ENCODE measurements around the gene MEI4. TPM values are rescaled to one million over a fixed set of nuclear protein-coding genes. Genes with fewer than 3 reads are reported as not detected.

Gene MEI4
- total RNA-seq, 4 donors from 2014 or later, result 0.41 TPM; not detected in 3

DNA sequence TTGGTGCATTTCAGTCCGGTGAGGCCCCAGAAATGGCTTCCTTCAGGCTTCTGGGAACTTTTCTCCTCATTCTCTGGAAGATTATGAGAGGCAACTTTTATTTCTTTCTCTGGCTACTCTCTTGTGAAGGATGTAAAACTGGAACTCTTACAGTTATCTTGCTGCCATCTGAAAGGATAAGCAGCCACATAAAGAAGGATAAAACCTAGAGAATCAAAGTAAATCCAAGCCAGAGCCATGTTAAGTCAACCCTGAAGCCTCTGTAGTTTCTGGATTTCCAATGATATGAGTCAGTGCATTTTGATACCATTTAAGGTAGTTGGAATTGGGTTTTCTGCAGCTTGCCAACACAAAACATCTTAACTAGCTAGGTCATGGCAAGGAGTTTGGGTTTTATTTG lies 123.6 kb downstream of the MEI4 start:
- H3K4me3 ChIP-seq, result no peak overlapping the region
- H3K36me3 ChIP-seq, result no peaks in the 10 kb centered on the region
- H3K27me3 ChIP-seq, result no peaks in the 10 kb centered on the region
- H3K27ac ChIP-seq, result no peak overlapping the region
- no peaks in the 10 kb centered on the region for H3K4me1 ChIP-seq
- TF ChIP-seq, protein P1, sequence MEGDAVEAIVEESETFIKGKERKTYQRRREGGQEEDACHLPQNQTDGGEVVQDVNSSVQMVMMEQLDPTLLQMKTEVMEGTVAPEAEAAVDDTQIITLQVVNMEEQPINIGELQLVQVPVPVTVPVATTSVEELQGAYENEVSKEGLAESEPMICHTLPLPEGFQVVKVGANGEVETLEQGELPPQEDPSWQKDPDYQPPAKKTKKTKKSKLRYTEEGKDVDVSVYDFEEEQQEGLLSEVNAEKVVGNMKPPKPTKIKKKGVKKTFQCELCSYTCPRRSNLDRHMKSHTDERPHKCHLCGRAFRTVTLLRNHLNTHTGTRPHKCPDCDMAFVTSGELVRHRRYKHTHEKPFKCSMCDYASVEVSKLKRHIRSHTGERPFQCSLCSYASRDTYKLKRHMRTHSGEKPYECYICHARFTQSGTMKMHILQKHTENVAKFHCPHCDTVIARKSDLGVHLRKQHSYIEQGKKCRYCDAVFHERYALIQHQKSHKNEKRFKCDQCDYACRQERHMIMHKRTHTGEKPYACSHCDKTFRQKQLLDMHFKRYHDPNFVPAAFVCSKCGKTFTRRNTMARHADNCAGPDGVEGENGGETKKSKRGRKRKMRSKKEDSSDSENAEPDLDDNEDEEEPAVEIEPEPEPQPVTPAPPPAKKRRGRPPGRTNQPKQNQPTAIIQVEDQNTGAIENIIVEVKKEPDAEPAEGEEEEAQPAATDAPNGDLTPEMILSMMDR (IDR thresholded peaks at IDR 0.05), result no peak
- TF ChIP-seq POLR2A (IDR thresholded peaks at IDR 0.05), result no peak
- no peaks in the 10 kb centered on the region for H3K9me3 ChIP-seq
- intact Hi-C loops (cut with DNase I; ENCODE audit: low total_unique reads), result no loop called here
- no peak for DNase-seq

DNA sequence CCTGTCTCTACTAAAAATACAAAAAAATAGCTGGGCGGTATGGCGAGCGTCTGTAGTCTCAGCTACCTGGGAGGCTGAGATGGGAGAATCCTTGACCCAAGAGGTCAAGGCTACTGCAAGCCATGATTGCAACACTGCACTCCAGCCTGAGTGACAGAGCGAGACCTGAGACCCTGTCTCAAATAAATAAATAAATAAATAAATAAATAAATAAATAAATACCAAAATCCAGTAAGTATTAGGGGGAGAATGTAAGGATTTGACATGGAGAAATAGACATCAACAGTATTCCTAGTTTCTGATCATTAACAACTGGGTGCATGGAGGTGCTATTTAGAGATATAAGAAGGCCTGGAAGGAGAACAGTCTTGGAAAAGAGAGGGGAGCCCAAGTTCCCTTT lies 125.7 kb downstream of the MEI4 start:
- no peak overlapping the region for H3K4me3 ChIP-seq
- no peaks in the 10 kb centered on the region for H3K27me3 ChIP-seq
- H3K36me3 ChIP-seq, result no peaks in the 10 kb centered on the region
- no peaks in the 10 kb centered on the region for H3K4me1 ChIP-seq
- DNase-seq, result no peak
- H3K9me3 ChIP-seq, result no peaks in the 10 kb centered on the region
- intact Hi-C loops (cut with DNase I; ENCODE audit: low total_unique reads), result no loop called here
- no peak overlapping the region for H3K27ac ChIP-seq
- TF ChIP-seq, protein P1 (IDR thresholded peaks at IDR 0.05), result no peak
- TF ChIP-seq POLR2A (IDR thresholded peaks at IDR 0.05), result no peak

DNA sequence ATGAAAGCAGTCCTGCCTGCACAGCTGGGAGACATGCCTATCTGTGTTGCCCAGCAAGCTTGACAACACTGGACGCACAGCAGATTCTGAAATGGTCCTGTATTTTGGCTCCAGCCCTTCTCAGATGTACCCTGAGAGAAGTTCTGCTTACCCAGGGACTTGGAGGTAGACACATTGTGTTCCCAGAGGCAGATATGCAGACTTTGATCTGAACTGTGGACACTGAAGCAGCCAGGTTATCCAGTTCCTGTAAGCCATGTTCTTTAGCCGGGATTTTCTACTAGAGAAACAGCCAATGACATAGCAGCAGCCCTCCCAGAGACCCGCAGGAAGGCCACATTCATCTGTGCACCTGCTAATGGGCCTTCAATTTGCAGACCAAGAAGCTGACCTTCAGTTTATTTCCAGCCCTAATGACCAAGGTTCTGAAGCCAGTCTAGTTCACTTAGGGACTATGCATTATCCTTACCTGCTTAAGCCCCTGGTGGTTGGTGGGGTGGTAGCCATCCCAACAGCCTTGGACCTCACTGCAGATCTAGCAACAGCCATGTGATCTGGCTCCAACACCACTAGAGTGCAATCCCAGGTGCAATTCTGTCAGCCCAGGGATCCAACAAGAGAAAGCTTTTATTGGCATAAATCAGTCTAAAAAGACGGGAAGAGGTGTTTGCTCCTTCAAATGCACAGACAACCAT lies 134.2 kb downstream of the MEI4 start:
- Histone ChIP-seq H3K4me1 (no peaks in the 10 kb centered on the region), H3K36me3 (no peaks in the 10 kb centered on the region), H3K27ac (no peak overlapping the region), H3K9me3 (no peaks in the 10 kb centered on the region), H3K4me3 (no peak overlapping the region), H3K27me3 (no peaks in the 10 kb centered on the region)
- no peak for TF ChIP-seq POLR2A (IDR thresholded peaks at IDR 0.05)
- TF ChIP-seq, protein P1 (IDR thresholded peaks at IDR 0.05), result no peak
- intact Hi-C loops (cut with DNase I; ENCODE audit: low total_unique reads), result no loop called here
- no peak for DNase-seq

DNA sequence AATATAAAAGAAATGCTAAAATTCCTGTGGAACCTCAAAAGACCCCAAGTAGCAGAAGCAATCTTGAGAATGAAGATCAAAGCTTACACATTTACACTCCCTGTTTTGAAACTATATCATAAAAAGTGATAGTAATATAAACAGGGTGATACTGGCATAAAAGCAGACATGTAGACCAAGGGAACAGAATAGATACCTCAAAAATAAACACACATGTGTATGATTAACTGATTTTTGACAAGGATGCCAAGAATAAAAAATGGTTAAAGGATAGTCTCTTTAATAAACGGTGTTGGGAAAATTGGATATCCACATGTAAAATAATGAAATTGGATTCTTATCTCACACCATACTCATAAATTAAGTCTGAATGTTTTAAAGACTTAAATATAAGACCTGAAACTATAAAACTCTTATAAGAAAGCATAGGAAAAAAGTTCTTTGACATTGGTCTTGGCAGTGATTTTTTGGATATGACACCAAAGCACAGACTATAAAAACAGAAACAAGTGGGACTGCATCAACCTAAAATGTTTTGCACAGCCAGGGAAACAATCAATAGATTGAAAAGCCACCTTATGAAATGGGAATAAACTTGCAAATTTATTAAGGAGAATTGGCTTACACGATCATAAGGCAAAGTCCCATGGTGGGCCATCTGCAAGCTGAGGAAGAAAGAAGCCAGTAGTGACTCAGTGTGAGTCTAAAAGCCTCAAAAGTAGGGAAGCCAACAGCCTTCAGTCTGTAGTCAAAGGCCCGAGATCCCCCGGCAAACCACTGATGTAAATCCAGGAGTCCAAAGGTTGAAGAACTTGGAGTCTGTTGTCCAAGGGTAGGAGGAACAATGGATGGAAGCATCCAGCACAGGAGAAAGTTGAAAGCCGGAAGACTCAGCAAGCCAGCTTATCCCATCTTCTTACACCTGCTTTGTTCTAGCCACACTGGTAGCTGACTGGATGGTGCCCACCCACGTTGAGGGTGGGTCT lies 144.3 kb downstream of the MEI4 start:
- Histone ChIP-seq H3K27me3 (no peaks in the 10 kb centered on the region), H3K36me3 (no peaks in the 10 kb centered on the region), H3K4me1 (no peaks in the 10 kb centered on the region), H3K27ac (no peak overlapping the region), H3K4me3 (no peak overlapping the region), H3K9me3 (no peaks in the 10 kb centered on the region)
- TF ChIP-seq, protein P1 (IDR thresholded peaks at IDR 0.05), result no peak
- no peak for TF ChIP-seq POLR2A (IDR thresholded peaks at IDR 0.05)
- no peak for DNase-seq
- intact Hi-C loops (cut with DNase I; ENCODE audit: low total_unique reads), result no loop called here

DNA sequence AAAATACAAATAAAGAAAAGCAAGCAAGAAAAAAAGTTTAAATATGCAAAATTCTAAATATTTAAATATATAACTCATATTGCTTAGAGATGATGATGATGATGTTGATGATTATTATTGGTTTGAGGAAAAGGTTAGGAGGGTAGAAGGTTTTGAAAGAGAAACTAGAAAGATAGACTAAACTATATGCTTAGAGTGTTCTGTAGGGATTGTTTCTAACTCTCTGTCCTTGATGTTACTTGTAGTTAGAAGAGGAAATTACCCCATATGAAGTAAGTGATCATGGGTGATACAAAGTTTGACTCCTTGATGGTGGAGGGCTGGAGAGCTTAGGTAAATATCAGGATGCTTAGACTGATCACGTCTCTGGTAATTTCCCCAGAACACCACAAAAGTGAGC lies 159.5 kb downstream of the MEI4 start:
- Histone ChIP-seq H3K36me3 (no peaks in the 10 kb centered on the region), H3K9me3 (no peaks in the 10 kb centered on the region), H3K27me3 (no peaks in the 10 kb centered on the region), H3K4me3 (no peak overlapping the region), H3K27ac (no peak overlapping the region), H3K4me1 (no peaks in the 10 kb centered on the region)
- TF ChIP-seq POLR2A (IDR thresholded peaks at IDR 0.05), result no peak
- TF ChIP-seq, protein P1 (IDR thresholded peaks at IDR 0.05), result no peak
- no peak for DNase-seq
- intact Hi-C loops (cut with DNase I; ENCODE audit: low total_unique reads), result no loop called here
